ENCODE data around the gene HBS1L. TPM values are rescaled to one million over a fixed set of nuclear protein-coding genes. Genes with fewer than 3 reads are reported as not detected.

HBS1L gene
- total and polyA plus RNA-seq, 10 of the 15 experiments (the other 5 are each of a cell fraction or from before 2014, with no cell fraction given): 58.7 to 142 (median 78.8) TPM

- TF ChIP-seq GATAD2B (conservative IDR thresholded peaks at IDR 0.05; ENCODE audit: low read depth) (no peak; the same call in 1 of the 2 replicates), IKZF2 (IDR thresholded peaks at IDR 0.05) (peak; percentile 85 to 88), NFYB (IDR thresholded peaks at IDR 0.05; ENCODE audit: insufficient read depth, low read depth, low read length) (no peak), KLF5 (IDR thresholded peaks at IDR 0.05; ENCODE audit: partially characterized antibody) (no peak), USF2 (IDR thresholded peaks at IDR 0.05; ENCODE audit: borderline replicate concordance, low read depth, low read length) (no peak), LARP7 (IDR thresholded peaks at IDR 0.05) (no peak), NBN (IDR thresholded peaks at IDR 0.05) (0 out of 2 replicates have a peak, but pooled peaks have one; percentile 19), IKZF1 (conservative IDR thresholded peaks at IDR 0.05) (peak; percentile 78), ZNF217 (IDR thresholded peaks at IDR 0.05) (peak; percentile 70; the same call in 1 of the 2 replicates), ETV6 (conservative IDR thresholded peaks at IDR 0.05 in 1 of 2, IDR thresholded peaks at IDR 0.05 in 1 of 2; ENCODE audit: borderline replicate concordance in 1 of 2, low read depth in 1 of 2) (peak in 1 of 2 experiments; percentile 70; a peak in 2 of 4 replicates), EGR1 (IDR thresholded peaks at IDR 0.05; ENCODE audit: borderline replicate concordance in 1 of 2, low read depth in 2 of 2, low read length in 2 of 2) (no peak), BACH1 (IDR thresholded peaks at IDR 0.05; ENCODE audit: borderline replicate concordance) (peak; percentile 75; the same call in 1 of the 2 replicates), CBX3 (IDR thresholded peaks at IDR 0.05; ENCODE audit: borderline replicate concordance, low read depth) (no peak), ASH2L (IDR thresholded peaks at IDR 0.05; ENCODE audit: borderline replicate concordance, low read depth) (no peak), JUNB (IDR thresholded peaks at IDR 0.05) (peak; percentile 98), HCFC1 (IDR thresholded peaks at IDR 0.05; ENCODE audit: low read length) (no peak), BCL11A (IDR thresholded peaks at IDR 0.05; ENCODE audit: low read depth, low read length) (peak; percentile 98), STAT1 (conservative IDR thresholded peaks at IDR 0.05) (no peak), HDAC6 (IDR thresholded peaks at IDR 0.05; ENCODE audit: unreplicated experiment) (no peak), SMAD5 (IDR thresholded peaks at IDR 0.05; ENCODE audit: low read depth) (no peak), ZNF274 (IDR thresholded peaks at IDR 0.05; ENCODE audit: insufficient read depth, insufficient read length) (no peak), NR2F1 (conservative IDR thresholded peaks at IDR 0.05) (peak; percentile 62), HDAC2 (IDR thresholded peaks at IDR 0.05) (no peak), RELA (IDR thresholded peaks at IDR 0.05; ENCODE audit: borderline replicate concordance, partially characterized antibody) (no peak), TCF3 (IDR thresholded peaks at IDR 0.05; ENCODE audit: borderline replicate concordance, insufficient read depth, low read depth, low read length) (0 out of 2 replicates have a peak, but pooled peaks have one; percentile 51), FOXK2 (IDR thresholded peaks at IDR 0.05) (no peak), BRCA1 (IDR thresholded peaks at IDR 0.05; ENCODE audit: low read depth, low read length) (no peak), POLR2AphosphoS5 (IDR thresholded peaks at IDR 0.05; ENCODE audit: low read length) (no peak), POLR2AphosphoS2 (IDR thresholded peaks at IDR 0.05; ENCODE audit: low read depth, low read length) (no peak), E4F1 (IDR thresholded peaks at IDR 0.05; ENCODE audit: borderline replicate concordance, partially characterized antibody) (no peak)
These were observed 34.5 kb upstream of the HBS1L start (continued) for GRCh38 chr6:135088818-135089809.

All from GM12878 (cell line).